ENCODE measurements around the gene GARIN5A.
"Not testable (repeated sequence)": the region's sequence is repeated elsewhere in the genome, so short reads cannot be mapped to it uniquely, and the experiment has no call there.

GRCh38 chr19:50473336-50473735, 3.3 kb downstream of the GARIN5A start:
- TF ChIP-seq POLR2AphosphoS5, EP300, CTCF (IDR thresholded peaks at IDR 0.05): not testable (repeated sequence)
